Panc1 (cell line): Measurements from ENCODE around the gene PDZRN4. TPM values are rescaled to one million over a fixed set of nuclear protein-coding genes. Genes with fewer than 3 reads are reported as not detected.

Source experiments
- ATAC-seq: fragments of 200-7000 bp; cut with Tn5 transposase; 2 replicates; pipeline ENCODE4 v1.9.1; 2020; ENCODE audit warnings: mild to moderate bottlenecking, moderate library complexity
- BruUV-seq: library from RNA; stranded (reverse); fragments of 400-500 nt; replicated peaks from 2 replicates; lab custom pipeline; 2021; lab: Mats Ljungman, UMichigan
- CTCF ChIA-PET: fragments of 300-600 bp; sonication (Branson Sonifier 250); formaldehyde crosslinking; loops from one replicate; lab custom pipeline; 2022; ENCODE audit warnings: antibody characterized with exemption; lab: Charles Lee
- POLR2A ChIA-PET: fragments of 300-600 bp; sonication (Branson Sonifier 250); formaldehyde crosslinking; loops from one replicate; lab custom pipeline; 2022; ENCODE audit warnings: antibody characterized with exemption; lab: Charles Lee
- DNase-seq: peaks from one replicate; pipeline ENCODE4 v3.0.0-alpha.2; 2010; ENCODE audit warnings: low read depth, low spot score
- H3K27ac ChIP-seq: 2 replicates; pipeline ENCODE4 v1.5.1; 2011; ENCODE audit warnings: mild to moderate bottlenecking, low read length, inconsistent platforms
- H3K27me3 ChIP-seq: fragments of 200-500 bp; sonication (Bioruptor generic); 2 replicates; pipeline ENCODE4 v1.6.0; 2014; ENCODE audit warnings: low read length, inconsistent platforms; ENCODE audit not compliant: control insufficient read depth, insufficient read depth
- H3K36me3 ChIP-seq: fragments of 200-500 bp; sonication (Bioruptor generic); 2 replicates; pipeline ENCODE4 v1.5.1; 2014; ENCODE audit warnings: inconsistent platforms, mild to moderate bottlenecking, low read length, moderate library complexity; ENCODE audit not compliant: control insufficient read depth, insufficient read depth
- H3K4me1 ChIP-seq: 2 replicates; pipeline ENCODE4 v1.5.1; 2011; ENCODE audit warnings: inconsistent platforms, mild to moderate bottlenecking, low read length, moderate library complexity; ENCODE audit not compliant: control insufficient read depth, insufficient read depth
- H3K4me3 ChIP-seq, 2 experiments: 2 replicates each; pipeline ENCODE4 v1.5.1; 2011 to 2012; ENCODE audit warnings: low read depth in 2 of 2, low read length in 2 of 2, mild to moderate bottlenecking in 2 of 2, inconsistent platforms in 1 of 2, moderate library complexity in 1 of 2
- H3K9me3 ChIP-seq: fragments of 200-500 bp; sonication (Bioruptor generic); 2 replicates; pipeline ENCODE4 v1.5.1; 2014; ENCODE audit warnings: low read depth, mild to moderate bottlenecking, inconsistent platforms, low read length, moderate library complexity; ENCODE audit not compliant: control insufficient read depth, insufficient read depth
- POLR2AphosphoS5 ChIP-seq: IDR thresholded peaks from 2 replicates; pipeline ENCODE4 v1.6.1; 2012; ENCODE audit warnings: mild to moderate bottlenecking, low read depth, low read length, moderate library complexity
- SIN3A ChIP-seq: IDR thresholded peaks from 2 replicates; pipeline ENCODE4 v1.6.1; 2012; ENCODE audit warnings: low read depth, mild to moderate bottlenecking, low read length, moderate library complexity, borderline replicate concordance; ENCODE audit not compliant: insufficient read depth
- TCF7L2 ChIP-seq: IDR thresholded peaks from 2 replicates; pipeline ENCODE4 v1.6.1; 2011; ENCODE audit warnings: mild to moderate bottlenecking, low read depth, low read length, inconsistent platforms
- in situ Hi-C: cut with HindIII; loops from 2 replicates; pipeline ENCODE4 v1.10.0; 2016; ENCODE audit warnings: low sequenced_read_pairs, low pct_unique_long_range_greater_than_20kb
- intact Hi-C: fragments of 100-400 bp; cut with micrococcal nuclease; formaldehyde crosslinking; loops from one replicate; pipeline ENCODE4 v1.10.0; 2022; ENCODE audit not compliant: unreplicated experiment
- total RNA-seq: library from RNA; stranded (reverse); gene quantifications from one replicate; pipeline ENCODE4 v1.2.1, GENCODE V29; 2021; ENCODE audit not compliant: unreplicated experiment
- TF ChIP-seq, protein P1 (sequence below), 2 experiments: IDR thresholded peaks; 2 replicates each; pipeline ENCODE4 v1.6.1; 2011 to 2012; ENCODE audit warnings: low read depth in 2 of 2, control low read depth in 1 of 2, low read length in 1 of 2, mild to moderate bottlenecking in 1 of 2, moderate library complexity in 1 of 2; ENCODE audit not compliant: insufficient read depth in 1 of 2
- TF ChIP-seq, protein P2 (sequence below): fragments of 450-650 bp; IDR thresholded peaks from 2 replicates; pipeline ENCODE4 v1.5.1; 2017; ENCODE audit warnings: mild to moderate bottlenecking

PDZRN4 gene
- total RNA-seq, 1 experiment from 2014 or later, result not detected

- no peaks in the 10 kb centered on the region for H3K4me1 ChIP-seq
- POLR2A ChIA-PET, result no interaction called here
- H3K4me3 ChIP-seq, result no peak overlapping the region
- intact Hi-C loops, result no loop called here
- H3K36me3 ChIP-seq, result no peaks in the 10 kb centered on the region
- CTCF ChIA-PET, result no interaction called here
- no TSS peak for BruUV-seq
- DNase-seq (no peak), ATAC-seq (no peak)
- TF ChIP-seq, protein P1, sequence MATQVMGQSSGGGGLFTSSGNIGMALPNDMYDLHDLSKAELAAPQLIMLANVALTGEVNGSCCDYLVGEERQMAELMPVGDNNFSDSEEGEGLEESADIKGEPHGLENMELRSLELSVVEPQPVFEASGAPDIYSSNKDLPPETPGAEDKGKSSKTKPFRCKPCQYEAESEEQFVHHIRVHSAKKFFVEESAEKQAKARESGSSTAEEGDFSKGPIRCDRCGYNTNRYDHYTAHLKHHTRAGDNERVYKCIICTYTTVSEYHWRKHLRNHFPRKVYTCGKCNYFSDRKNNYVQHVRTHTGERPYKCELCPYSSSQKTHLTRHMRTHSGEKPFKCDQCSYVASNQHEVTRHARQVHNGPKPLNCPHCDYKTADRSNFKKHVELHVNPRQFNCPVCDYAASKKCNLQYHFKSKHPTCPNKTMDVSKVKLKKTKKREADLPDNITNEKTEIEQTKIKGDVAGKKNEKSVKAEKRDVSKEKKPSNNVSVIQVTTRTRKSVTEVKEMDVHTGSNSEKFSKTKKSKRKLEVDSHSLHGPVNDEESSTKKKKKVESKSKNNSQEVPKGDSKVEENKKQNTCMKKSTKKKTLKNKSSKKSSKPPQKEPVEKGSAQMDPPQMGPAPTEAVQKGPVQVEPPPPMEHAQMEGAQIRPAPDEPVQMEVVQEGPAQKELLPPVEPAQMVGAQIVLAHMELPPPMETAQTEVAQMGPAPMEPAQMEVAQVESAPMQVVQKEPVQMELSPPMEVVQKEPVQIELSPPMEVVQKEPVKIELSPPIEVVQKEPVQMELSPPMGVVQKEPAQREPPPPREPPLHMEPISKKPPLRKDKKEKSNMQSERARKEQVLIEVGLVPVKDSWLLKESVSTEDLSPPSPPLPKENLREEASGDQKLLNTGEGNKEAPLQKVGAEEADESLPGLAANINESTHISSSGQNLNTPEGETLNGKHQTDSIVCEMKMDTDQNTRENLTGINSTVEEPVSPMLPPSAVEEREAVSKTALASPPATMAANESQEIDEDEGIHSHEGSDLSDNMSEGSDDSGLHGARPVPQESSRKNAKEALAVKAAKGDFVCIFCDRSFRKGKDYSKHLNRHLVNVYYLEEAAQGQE (IDR thresholded peaks at IDR 0.05; ENCODE audit: insufficient read depth in 1 of 2, low read depth in 2 of 2, low read length in 1 of 2), result no peak
- TF ChIP-seq TCF7L2 (no peak), POLR2AphosphoS5 (no peak), SIN3A (no peak)
- TF ChIP-seq, protein P2, sequence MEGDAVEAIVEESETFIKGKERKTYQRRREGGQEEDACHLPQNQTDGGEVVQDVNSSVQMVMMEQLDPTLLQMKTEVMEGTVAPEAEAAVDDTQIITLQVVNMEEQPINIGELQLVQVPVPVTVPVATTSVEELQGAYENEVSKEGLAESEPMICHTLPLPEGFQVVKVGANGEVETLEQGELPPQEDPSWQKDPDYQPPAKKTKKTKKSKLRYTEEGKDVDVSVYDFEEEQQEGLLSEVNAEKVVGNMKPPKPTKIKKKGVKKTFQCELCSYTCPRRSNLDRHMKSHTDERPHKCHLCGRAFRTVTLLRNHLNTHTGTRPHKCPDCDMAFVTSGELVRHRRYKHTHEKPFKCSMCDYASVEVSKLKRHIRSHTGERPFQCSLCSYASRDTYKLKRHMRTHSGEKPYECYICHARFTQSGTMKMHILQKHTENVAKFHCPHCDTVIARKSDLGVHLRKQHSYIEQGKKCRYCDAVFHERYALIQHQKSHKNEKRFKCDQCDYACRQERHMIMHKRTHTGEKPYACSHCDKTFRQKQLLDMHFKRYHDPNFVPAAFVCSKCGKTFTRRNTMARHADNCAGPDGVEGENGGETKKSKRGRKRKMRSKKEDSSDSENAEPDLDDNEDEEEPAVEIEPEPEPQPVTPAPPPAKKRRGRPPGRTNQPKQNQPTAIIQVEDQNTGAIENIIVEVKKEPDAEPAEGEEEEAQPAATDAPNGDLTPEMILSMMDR, result no peak
- H3K9me3 ChIP-seq, result no peaks in the 10 kb centered on the region
- no peak overlapping the region for H3K27ac ChIP-seq
- no peaks in the 10 kb centered on the region for H3K27me3 ChIP-seq
- in situ Hi-C loops, result no loop called here
Measured at GRCh38 chr12:41288142-41288811, 100.2 kb downstream of the PDZRN4 start.

GRCh38 chr12:41289501-41289900 is 101.4 kb downstream of the PDZRN4 start:
- Histone ChIP-seq H3K36me3 (no peaks in the 10 kb centered on the region), H3K9me3 (no peaks in the 10 kb centered on the region), H3K27ac (no peak overlapping the region), H3K4me3 (no peak overlapping the region), H3K27me3 (no peaks in the 10 kb centered on the region), H3K4me1 (no peaks in the 10 kb centered on the region)
- no TSS peak for BruUV-seq
- intact Hi-C loops, result no loop called here
- in situ Hi-C loops, result no loop called here
- TF ChIP-seq, protein P2, result no peak
- TF ChIP-seq, protein P1 (IDR thresholded peaks at IDR 0.05; ENCODE audit: insufficient read depth in 1 of 2, low read depth in 2 of 2, low read length in 1 of 2), result no peak
- no peak for TF ChIP-seq TCF7L2
- no peak for ATAC-seq
- ChIA-PET POLR2A (no interaction called here), CTCF (no interaction called here)
- no peak for DNase-seq
